HG03432 (cell line): ENCODE measurements around the gene TSPO2.
A peak's percentile ranks its signal among the peaks of the same experiment; 100 is the strongest.

ENCODE experiments used
- ATAC-seq: cut with Tn5 transposase; IDR thresholded peaks from one replicate; pipeline ENCODE4 v1.9.1; 2021; ENCODE audit warnings: mild to moderate bottlenecking, moderate library complexity; ENCODE audit not compliant: unreplicated experiment

Gene TSPO2

GRCh38 chr6:41049955-41050354, 7.7 kb downstream of the TSPO2 start:
- no peak for ATAC-seq

- ATAC-seq: no peak
Observed at GRCh38 chr6:41050536-41050935, 8.3 kb downstream of the TSPO2 start.

DNA sequence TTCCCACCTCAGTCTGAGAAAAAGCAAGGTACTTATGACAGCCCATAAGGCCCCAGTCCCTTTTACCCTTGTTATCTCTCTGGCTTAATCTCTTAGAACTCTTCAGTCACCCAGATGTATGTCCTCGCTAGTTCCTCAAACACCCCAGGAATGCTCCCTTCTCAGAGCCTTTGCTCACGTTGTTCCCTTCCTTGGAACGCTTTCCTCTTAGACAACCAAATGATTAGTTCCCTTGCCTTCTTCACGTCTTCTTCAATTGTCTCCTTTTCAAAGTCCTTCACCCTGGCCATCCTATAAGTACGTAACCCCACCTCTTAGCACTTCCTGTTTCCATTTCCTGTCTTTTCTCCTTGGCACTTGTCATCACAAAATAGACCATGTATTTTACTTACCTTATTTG, 9.6 kb downstream of the TSPO2 start:
- ATAC-seq: no peak

DNA sequence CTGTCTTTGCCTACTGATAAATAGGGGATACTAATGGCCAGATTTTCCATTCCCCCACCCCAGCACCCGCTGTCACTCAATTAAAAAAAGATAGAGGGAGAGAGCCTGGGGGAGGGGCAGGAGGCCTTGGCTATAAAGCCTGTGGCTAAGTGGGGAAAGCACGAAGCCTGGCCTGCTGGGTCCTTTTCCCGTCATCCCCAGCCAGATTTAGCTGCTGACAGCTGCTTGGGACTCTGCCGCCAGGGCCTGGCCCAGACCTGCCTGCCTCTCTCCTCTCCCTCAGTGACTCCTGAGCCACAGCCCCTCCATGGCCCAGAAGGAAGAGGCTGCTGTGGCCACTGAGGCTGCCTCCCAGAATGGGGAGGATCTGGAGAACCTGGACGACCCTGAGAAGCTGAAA, 10.8 kb downstream of the TSPO2 start, which contains the start of gene APOBEC2:
Gene APOBEC2 (plus strand): TSS at position 162 of the 400 bp plus-strand sequence. CDS start 146 bp downstream, at position 308.
- no peak for ATAC-seq

GRCh38 chr6:41054511-41054910, 12.2 kb downstream of the TSPO2 start:
- no peak for ATAC-seq

GRCh38 chr6:41055149-41055548, 12.9 kb downstream of the TSPO2 start:
- no peak for ATAC-seq

- no peak for ATAC-seq
Observed at GRCh38 chr6:41056768-41057490, 14.7 kb downstream of the TSPO2 start.

DNA sequence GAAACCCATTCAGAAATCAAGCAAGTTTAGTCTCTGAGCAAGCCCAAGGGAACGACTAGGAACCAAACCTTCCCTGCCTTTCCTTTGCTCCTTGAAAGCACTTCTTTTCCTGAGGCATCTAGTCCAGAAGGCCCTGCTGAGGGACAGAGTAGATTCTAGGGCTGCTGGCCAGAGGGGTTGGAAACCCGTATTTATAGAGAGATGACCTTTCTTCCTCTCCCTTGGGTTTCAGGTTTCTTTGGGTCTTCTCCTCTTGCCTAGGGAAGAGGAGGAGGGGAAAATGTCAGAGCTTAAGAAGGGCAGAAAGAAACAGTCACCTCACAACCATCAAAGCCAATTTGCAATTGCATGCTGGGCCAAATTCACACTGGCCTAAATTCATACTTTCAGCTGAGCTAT, 16.5 kb downstream of the TSPO2 start:
- no peak for ATAC-seq

DNA sequence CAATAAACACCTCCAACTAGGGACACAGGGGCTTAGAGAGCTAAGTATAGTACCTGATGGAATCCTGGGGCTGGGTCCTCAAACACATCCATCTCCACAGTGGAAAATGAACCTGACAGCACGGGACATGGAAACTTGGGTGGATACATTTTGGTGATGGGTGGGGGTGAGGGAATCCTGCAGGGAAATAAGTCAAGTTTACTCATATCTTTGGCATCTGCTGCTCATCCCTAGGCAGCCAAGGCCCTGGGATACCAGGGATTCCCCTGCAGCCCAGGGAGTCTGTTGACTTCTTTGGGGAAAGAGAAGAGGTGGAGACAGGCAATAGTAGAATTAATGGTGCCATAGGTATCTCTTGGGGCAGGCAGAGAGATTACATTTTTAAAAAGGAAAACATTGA, 17.3 kb downstream of the TSPO2 start:
- no peak for ATAC-seq

DNA sequence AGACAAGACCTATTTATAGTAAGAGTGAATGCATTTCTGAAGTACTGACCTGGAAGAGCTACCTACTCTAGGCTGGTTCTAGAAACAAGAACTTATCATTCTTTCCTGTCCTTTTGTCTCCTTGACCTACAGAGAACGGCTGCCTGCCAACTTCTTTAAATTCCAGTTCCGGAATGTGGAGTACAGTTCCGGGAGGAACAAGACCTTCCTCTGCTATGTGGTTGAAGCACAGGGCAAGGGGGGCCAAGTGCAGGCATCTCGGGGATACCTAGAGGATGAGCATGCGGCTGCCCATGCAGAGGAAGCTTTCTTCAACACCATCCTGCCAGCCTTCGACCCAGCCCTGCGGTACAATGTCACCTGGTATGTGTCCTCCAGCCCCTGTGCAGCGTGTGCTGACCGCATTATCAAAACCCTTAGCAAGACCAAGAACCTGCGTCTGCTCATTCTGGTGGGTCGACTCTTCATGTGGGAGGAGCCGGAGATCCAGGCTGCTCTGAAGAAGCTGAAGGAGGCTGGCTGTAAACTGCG, 19.0 kb downstream of the TSPO2 start:
- no peak for ATAC-seq

GRCh38 chr6:41062056-41062455, 19.8 kb downstream of the TSPO2 start:
- no peak for ATAC-seq

GRCh38 chr6:41063884-41064285, 21.6 kb downstream of the TSPO2 start:
- ATAC-seq: no peak

GRCh38 chr6:41064841-41065240, 22.6 kb downstream of the TSPO2 start:
- ATAC-seq: no peak

DNA sequence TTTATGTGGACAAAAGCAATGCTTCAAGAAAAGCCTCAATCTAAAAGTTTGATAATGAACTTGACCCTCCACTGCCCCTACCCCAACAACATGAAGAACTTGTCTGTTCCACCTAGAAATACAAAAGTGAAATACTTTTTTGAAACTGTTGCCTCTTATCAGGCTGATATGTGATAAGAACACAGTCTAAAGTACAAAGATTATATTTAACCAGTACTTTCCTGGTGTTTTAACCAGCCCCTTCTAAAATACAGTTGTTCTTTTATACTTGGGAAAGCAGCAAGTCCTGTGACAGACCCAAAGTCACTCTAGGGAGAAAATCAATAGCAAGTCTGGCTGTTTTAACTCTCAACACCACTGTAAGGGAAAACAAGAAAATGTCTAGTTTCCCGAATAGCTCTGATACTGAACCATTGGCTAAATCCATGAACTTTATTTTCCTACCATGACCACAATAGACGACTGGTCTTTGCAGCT, 23.3 kb downstream of the TSPO2 start:
- ATAC-seq: no peak

DNA sequence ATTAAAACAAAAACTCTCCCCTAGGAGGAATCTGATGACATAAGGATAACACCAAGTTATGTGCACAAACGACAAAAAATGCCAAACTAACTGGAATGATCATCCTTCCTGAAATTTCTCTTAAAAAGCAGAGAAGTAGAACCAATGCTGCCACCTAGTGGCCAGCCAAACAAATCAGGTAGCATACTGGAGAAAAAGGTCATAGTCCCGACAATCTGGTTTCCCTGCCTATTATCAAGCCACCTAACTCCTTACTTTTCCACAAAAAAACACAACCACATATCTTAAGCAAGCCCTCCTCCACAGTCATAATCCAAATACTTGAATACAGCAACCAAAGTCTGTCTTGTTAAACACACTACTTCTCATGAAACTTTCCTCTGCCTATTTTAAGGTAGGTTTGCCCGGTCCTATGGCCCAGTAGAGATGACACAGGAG, 24.6 kb downstream of the TSPO2 start:
- no peak for ATAC-seq

DNA sequence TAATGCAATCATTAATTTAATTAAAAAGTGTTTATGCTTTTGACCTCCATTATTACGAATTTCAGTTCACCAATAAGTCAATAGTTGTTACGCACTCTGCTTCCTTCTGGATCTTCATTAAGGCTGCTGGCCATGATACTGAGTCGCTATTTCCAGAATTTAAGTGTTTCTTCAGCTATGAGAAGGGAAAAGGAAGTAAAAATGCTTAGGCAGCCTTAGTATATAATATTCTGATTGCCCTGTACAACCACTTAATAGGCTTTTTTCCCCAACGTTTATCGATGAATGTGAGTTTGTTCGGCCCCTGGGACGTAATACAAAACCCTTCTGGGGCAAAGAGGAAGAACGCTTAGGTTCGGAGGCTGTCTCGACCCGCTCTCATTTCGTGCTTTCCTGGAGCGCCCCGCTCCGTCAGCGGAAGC, 29.2 kb downstream of the TSPO2 start:
- no peak for ATAC-seq

GRCh38 chr6:41071923-41072835, 29.9 kb downstream of the TSPO2 start, which contains the start of gene OARD1:
OARD1 (minus strand) TSS chr6:41072356; CDS start chr6:41071634, 722 bp downstream.
- peak; percentile 66 for ATAC-seq

DNA sequence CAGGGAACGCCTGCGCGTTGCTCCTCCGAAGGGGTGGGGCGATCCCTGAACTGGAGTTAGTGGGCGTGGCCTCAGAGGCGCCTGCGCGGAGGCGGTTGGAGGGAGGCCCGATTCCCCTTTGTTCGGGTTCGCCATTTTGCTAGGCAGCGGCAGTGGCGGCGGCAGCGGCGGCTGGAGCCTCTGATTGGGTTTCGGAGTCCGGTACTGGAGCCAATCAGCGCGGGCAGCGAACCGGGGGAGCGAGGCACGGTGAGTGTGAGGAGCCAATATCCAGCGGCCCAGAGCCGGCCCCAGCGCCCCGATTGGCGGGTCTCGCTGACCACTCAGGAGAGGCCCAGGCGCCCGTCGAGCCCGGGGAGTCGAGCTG, 30.6 kb downstream of the TSPO2 start, which contains the start of gene NFYA:
Gene NFYA (plus strand): TSS at position 139 of the 367 bp plus-strand sequence. CDS start 6,116 bp downstream, outside the sequence.
- peak; percentile 68 for ATAC-seq

DNA sequence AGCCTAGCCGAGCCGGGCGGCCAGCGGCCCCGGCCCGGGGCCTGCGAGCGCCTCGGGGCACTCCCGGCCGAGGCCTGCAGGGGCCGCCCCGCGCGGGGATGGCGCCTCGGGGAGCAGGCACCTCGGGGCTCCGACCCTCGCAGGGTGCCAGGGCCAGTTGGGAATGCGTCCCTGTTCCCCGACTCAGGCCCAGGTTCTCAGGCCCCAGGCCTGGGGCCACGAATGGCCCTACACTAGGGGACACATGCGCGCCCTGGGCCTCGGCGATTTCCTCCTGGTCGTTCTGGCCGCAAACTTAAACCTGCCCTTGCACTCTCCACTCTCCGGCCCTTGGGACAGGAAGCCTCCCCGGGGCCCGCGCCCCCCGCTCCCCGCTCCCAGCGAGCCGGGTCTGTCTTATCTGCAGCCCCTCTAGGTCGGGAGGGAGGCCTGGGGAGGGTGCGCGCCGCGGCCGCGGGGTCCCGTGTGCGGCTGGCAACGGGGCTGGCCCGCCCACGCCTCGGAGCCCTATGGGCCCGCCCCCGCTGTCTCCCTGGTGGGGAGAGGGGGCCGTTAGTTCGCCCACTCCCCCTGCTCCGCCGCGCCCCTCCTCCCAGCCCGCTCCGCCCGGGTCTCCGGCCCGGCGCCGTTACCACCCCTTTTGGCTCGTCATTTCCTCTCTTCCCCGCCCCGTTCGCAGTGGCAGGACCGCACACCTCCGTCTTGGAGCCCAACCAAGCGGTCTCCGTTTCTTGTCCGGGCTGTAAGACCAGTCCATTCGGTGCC, 31.1 kb downstream of the TSPO2 start:
- peak; percentile 34 for ATAC-seq

DNA sequence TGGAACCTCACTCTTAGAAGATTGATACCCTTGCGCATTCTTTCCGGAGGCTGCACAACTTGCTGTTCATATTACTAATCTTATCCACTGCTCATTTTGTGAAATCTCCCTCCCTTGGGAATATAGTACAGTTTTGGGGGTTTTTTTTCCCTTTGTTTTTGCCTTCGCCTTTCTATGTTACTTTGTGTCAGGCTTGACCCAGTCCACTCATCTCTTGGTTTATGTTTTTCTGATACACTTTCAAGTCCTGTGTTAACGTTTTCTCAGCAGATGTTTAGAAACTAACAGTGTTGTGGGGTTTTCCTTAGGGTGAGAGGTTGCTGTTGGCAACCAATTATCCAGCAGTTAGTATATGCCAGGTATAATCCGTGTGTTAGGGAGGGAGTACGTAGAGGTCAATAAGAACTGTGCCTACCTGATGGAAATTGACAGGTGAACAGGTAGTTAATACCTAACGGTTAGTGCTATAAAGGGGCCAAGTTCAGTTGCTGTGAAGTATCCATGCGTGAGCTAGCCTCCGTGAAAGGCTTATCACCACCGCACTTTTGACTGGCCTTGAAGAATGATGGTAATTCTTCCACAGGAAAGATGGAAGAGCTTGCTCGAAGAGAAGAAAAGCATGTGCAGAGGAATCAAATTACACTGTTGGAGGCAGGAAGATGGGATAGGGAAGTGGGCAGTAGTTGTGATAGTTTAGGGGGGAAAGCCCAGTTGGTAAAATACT, 31.9 kb downstream of the TSPO2 start:
- no peak for ATAC-seq
